Central memory CD8-positive, alpha-beta T cell (primary cell): ENCODE measurements around the gene NHS.
"Not testable (repeated sequence)": the region's sequence is repeated elsewhere in the genome, so short reads cannot be mapped to it uniquely, and the experiment has no call there.

Experiments used
- ATAC-seq: fragments of 150-1000 bp; cut with Tn5 transposase; replicated peaks from 2 replicates; pipeline ENCODE4 v1.10.0; 2022; ENCODE audit warnings: mild to moderate bottlenecking, moderate FRiP score, moderate number of reproducible peaks; ENCODE audit not compliant: poor library complexity, severe bottlenecking; ENCODE audit errors: extremely low read depth
- DNase-seq, 2 donors: peaks; one replicate each; pipeline ENCODE4 v3.0.0; 2021; ENCODE audit warnings: low spot score in 2 of 2
- H3K27ac Mint-ChIP-seq: one replicate; pipeline ENCODE4 v1.8.0; 2022; ENCODE audit warnings: low read depth, mild to moderate bottlenecking, moderate library complexity, mixed read lengths
- H3K27me3 Mint-ChIP-seq: one replicate; pipeline ENCODE4 v1.8.0; 2022; ENCODE audit warnings: mixed read lengths
- H3K36me3 Mint-ChIP-seq: one replicate; pipeline ENCODE4 v1.8.0; 2022; ENCODE audit warnings: mild to moderate bottlenecking, moderate library complexity, mixed read lengths; ENCODE audit not compliant: insufficient read depth
- H3K4me1 Mint-ChIP-seq: one replicate; pipeline ENCODE4 v1.8.0; 2022; ENCODE audit warnings: mixed read lengths
- H3K4me3 Mint-ChIP-seq: one replicate; pipeline ENCODE4 v1.8.0; 2022; ENCODE audit warnings: mild to moderate bottlenecking, moderate library complexity, mixed read lengths
- H3K9me3 Mint-ChIP-seq: one replicate; pipeline ENCODE4 v1.8.0; 2022; ENCODE audit warnings: mixed read lengths

NHS gene

DNA sequence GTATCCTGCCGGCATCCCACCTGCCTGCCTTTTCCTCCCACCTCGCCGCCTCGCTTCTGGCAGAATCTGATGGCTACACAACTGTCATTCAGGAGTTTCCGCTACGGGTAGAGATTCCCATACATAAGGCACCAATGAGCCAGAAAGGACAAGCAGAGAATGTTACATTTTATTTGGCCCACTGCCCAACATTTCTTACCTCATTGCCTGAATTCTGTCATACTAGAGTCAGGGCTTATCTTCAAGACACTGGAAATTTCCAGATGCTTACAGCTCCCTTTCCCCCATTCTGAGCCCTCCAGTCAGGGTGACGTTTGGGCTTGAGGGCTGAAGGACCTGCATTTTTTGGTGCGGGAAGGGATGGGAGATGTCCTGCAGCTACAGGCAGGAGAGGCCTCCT lies 113.0 kb downstream of the NHS start:
- H3K9me3 Mint-ChIP-seq = no peaks in the 10 kb centered on the region
- no peak overlapping the region for H3K4me3 Mint-ChIP-seq
- no peak for ATAC-seq
- no peaks in the 10 kb centered on the region for H3K27me3 Mint-ChIP-seq
- no peak for DNase-seq
- H3K36me3 Mint-ChIP-seq = no peaks in the 10 kb centered on the region
- H3K27ac Mint-ChIP-seq = no peak overlapping the region
- H3K4me1 Mint-ChIP-seq = no peaks in the 10 kb centered on the region

GRCh38 chrX:17494216-17494615 lies 119.2 kb downstream of the NHS start:
- H3K27me3 Mint-ChIP-seq = no peaks in the 10 kb centered on the region
- no peak for DNase-seq
- H3K36me3 Mint-ChIP-seq = no peaks in the 10 kb centered on the region
- no peak for ATAC-seq
- no peak overlapping the region for H3K4me3 Mint-ChIP-seq
- H3K27ac Mint-ChIP-seq = no peak overlapping the region
- no peaks in the 10 kb centered on the region for H3K9me3 Mint-ChIP-seq
- no peaks in the 10 kb centered on the region for H3K4me1 Mint-ChIP-seq

GRCh38 chrX:17495052-17495451 lies 120.1 kb downstream of the NHS start:
- no peak overlapping the region for H3K4me3 Mint-ChIP-seq
- no peak for DNase-seq
- H3K9me3 Mint-ChIP-seq = no peaks in the 10 kb centered on the region
- no peaks in the 10 kb centered on the region for H3K4me1 Mint-ChIP-seq
- H3K27ac Mint-ChIP-seq = no peak overlapping the region
- ATAC-seq = no peak
- no peaks in the 10 kb centered on the region for H3K27me3 Mint-ChIP-seq
- H3K36me3 Mint-ChIP-seq = no peaks in the 10 kb centered on the region

DNA sequence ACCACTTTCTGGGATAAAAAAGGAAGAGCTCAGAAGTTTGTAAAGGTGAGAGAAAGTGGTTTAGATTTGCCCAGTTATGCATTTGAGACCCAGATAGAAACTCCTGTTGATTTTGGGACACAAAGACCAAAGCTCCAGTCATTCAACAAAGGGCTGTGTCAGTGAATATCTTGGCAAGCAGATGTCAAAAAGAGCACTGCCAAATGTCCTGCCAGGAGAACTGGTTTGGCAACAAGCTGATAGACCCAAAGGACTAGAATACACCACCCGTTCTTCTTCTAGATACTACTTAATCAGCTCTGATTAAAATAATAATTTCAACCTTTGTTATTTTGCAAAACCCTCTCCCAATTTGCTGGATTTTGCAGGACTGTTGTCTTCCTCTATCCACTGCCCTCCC lies 121.4 kb downstream of the NHS start:
- ATAC-seq (no peak), DNase-seq (no peak)
- Mint-ChIP-seq H3K27ac (no peak overlapping the region), H3K27me3 (no peaks in the 10 kb centered on the region), H3K4me3 (no peak overlapping the region), H3K9me3 (no peaks in the 10 kb centered on the region), H3K36me3 (no peaks in the 10 kb centered on the region), H3K4me1 (no peaks in the 10 kb centered on the region)

DNA sequence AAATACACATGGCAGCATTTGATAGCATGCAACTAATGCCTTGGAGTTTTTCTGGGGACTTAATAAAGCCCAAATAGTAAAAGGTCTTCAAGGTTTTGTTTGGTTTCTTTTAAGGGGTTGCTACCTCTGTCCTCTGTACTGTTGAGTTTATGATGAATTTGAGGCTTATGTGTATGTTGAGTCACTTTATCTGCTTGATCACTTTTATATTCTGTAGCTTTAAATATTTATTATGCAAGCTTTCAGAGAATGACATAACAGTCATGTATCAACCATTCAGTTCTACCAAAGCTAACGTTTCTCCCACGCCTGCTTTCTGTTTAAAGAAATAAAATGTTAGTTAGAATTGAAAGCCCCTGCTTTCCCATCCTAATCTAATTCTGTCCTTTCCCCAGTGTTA lies 122.2 kb downstream of the NHS start:
- Mint-ChIP-seq H3K27me3 (no peaks in the 10 kb centered on the region), H3K27ac (no peak overlapping the region), H3K36me3 (no peaks in the 10 kb centered on the region), H3K9me3 (no peaks in the 10 kb centered on the region), H3K4me1 (no peaks in the 10 kb centered on the region), H3K4me3 (no peak overlapping the region)
- ATAC-seq = no peak
- DNase-seq = no peak

DNA sequence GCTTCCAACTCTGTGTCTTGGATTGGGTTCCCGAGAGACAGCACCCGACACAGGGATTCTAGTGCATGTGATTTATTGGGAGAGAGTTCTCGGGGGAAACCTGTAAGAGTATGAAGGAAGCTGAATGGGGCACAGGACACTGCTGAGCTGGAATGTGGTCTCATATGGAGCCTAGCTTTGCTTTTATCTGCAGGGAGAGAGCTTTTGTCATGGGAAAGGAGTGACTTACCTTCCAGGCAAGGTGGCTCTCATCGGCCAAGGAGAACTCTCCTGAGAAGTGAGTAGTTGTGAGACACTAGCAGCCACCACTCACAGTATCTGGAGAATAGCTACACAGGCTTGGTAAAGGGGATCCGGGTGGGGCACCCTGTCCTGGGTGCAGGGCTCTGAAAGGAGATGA lies 124.5 kb downstream of the NHS start:
- H3K27ac Mint-ChIP-seq = no peak overlapping the region
- no peaks in the 10 kb centered on the region for H3K4me1 Mint-ChIP-seq
- DNase-seq (no peak), ATAC-seq (no peak)
- no peaks in the 10 kb centered on the region for H3K36me3 Mint-ChIP-seq
- no peaks in the 10 kb centered on the region for H3K27me3 Mint-ChIP-seq
- H3K4me3 Mint-ChIP-seq = no peak overlapping the region
- H3K9me3 Mint-ChIP-seq = no peaks in the 10 kb centered on the region

DNA sequence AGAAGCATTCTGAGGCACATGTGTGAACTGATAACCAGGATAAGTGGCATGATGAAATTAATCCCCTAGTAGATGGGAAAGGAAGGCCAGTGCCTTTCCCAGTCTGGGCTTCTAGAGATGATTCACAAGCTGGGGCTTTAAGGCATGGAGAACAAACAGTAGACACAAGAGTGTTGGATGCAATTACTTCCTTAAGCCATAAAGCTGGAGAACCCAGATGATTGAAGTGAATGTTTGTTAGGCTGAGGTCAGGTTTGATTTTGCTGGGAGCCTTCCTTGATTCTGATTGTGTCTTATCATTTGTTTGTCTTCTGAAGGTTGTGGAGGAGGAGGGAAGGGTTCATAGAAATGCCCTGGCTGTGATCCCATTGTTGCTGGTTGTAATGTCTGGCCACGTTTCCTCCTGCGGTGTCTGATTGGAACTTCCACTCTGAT lies 125.2 kb downstream of the NHS start:
- H3K4me3 Mint-ChIP-seq = no peak overlapping the region
- no peak for ATAC-seq
- no peaks in the 10 kb centered on the region for H3K9me3 Mint-ChIP-seq
- no peak overlapping the region for H3K27ac Mint-ChIP-seq
- H3K4me1 Mint-ChIP-seq = no peaks in the 10 kb centered on the region
- no peaks in the 10 kb centered on the region for H3K27me3 Mint-ChIP-seq
- H3K36me3 Mint-ChIP-seq = no peaks in the 10 kb centered on the region
- no peak for DNase-seq

GRCh38 chrX:17501746-17502145 lies 126.7 kb downstream of the NHS start:
- Mint-ChIP-seq H3K27ac (no peak overlapping the region), H3K9me3 (no peaks in the 10 kb centered on the region), H3K27me3 (no peaks in the 10 kb centered on the region), H3K4me3 (no peak overlapping the region), H3K4me1 (no peaks in the 10 kb centered on the region), H3K36me3 (no peaks in the 10 kb centered on the region)
- ATAC-seq (no peak), DNase-seq (no peak)

DNA sequence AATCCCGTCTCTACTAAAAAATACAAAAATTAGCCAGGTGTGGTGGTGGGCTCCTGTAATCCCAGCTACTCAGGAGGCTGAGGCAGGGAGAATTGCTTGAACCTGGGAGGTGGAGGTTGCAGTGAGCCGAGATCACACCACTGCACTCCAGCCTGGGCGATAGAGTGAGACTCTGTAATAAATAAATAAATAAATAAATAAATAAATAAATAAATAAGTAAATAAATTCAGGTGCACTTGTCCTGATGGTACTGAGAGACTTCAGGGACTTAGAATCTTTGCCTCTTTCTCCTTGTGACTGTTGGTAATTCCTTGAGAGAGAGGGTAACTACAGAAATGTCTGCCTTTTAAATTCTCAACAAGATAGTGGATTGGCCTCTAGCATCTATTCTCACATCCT lies 131.4 kb downstream of the NHS start:
- DNase-seq, H3K9me3 Mint-ChIP-seq, H3K27ac Mint-ChIP-seq, H3K4me3 Mint-ChIP-seq, ATAC-seq, H3K36me3 Mint-ChIP-seq, H3K27me3 Mint-ChIP-seq, H3K4me1 Mint-ChIP-seq: not testable (repeated sequence)

DNA sequence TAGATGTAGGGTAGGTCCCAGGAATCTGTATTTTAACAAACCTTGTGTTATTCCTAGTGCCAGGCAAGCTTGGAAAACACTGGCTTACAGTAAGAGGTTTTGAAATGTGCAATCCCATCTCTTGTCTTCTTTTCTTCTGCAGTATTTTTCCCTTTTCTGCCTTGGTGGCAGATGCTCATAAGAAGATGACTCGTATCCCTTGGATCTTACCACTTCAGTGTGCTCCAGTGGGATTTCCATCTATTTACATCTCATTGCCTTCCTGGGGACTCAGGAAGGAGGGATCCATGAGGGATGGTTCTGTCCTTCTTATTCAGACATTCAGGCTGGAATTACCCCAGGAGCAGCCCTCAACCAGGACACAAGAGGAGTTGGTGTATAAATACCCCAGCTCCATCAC lies 136.6 kb downstream of the NHS start:
- H3K4me3 Mint-ChIP-seq = no peak overlapping the region
- ATAC-seq (no peak), DNase-seq (no peak)
- H3K4me1 Mint-ChIP-seq = no peaks in the 10 kb centered on the region
- no peaks in the 10 kb centered on the region for H3K27me3 Mint-ChIP-seq
- H3K9me3 Mint-ChIP-seq = no peaks in the 10 kb centered on the region
- H3K36me3 Mint-ChIP-seq = no peaks in the 10 kb centered on the region
- H3K27ac Mint-ChIP-seq = no peak overlapping the region

GRCh38 chrX:17519358-17519757 lies 144.4 kb downstream of the NHS start:
- no peaks in the 10 kb centered on the region for H3K27me3 Mint-ChIP-seq
- DNase-seq (no peak), ATAC-seq (no peak)
- no peak overlapping the region for H3K27ac Mint-ChIP-seq
- H3K36me3 Mint-ChIP-seq = no peaks in the 10 kb centered on the region
- H3K9me3 Mint-ChIP-seq = no peaks in the 10 kb centered on the region
- no peaks in the 10 kb centered on the region for H3K4me1 Mint-ChIP-seq
- H3K4me3 Mint-ChIP-seq = no peak overlapping the region

- H3K9me3 Mint-ChIP-seq = no peaks in the 10 kb centered on the region
- DNase-seq (no peak), ATAC-seq (no peak)
- H3K27me3 Mint-ChIP-seq = no peaks in the 10 kb centered on the region
- no peaks in the 10 kb centered on the region for H3K36me3 Mint-ChIP-seq
- no peak overlapping the region for H3K4me3 Mint-ChIP-seq
- H3K4me1 Mint-ChIP-seq = no peaks in the 10 kb centered on the region
- H3K27ac Mint-ChIP-seq = no peak overlapping the region
These were observed 145.1 kb downstream of the NHS start for GRCh38 chrX:17520016-17520615.

GRCh38 chrX:17521871-17522693 lies 147.1 kb downstream of the NHS start:
- ATAC-seq (no peak), DNase-seq (no peak)
- Mint-ChIP-seq H3K27ac (no peak overlapping the region), H3K9me3 (no peaks in the 10 kb centered on the region), H3K4me3 (no peak overlapping the region), H3K27me3 (no peaks in the 10 kb centered on the region), H3K4me1 (no peaks in the 10 kb centered on the region), H3K36me3 (no peaks in the 10 kb centered on the region)
